Neural progenitor cell (in vitro differentiated cells): ENCODE measurements around the gene GAS2L3. TPM values are rescaled to one million over a fixed set of nuclear protein-coding genes. Genes with fewer than 3 reads are reported as not detected.

Source experiments
- DNase-seq: peaks from one replicate; pipeline ENCODE4 v3.0.0-alpha.2; 2016; ENCODE audit warnings: low spot score
- H2AFZ ChIP-seq: fragments of 200-600 bp; sonication (generic); replicated peaks from 2 replicates; pipeline ENCODE4 v1.6.1; 2016; ENCODE audit warnings: antibody characterized with exemption
- H3F3A ChIP-seq: fragments of 200-600 bp; sonication (generic); 2 replicates; pipeline ENCODE4 v1.6.1; 2016; ENCODE audit warnings: antibody characterized with exemption, low read depth
- H3K27ac ChIP-seq: fragments of 200-600 bp; sonication (generic); 2 replicates; pipeline ENCODE4 v1.5.1; 2016; ENCODE audit warnings: mild to moderate bottlenecking
- H3K27me3 ChIP-seq: fragments of 200-600 bp; sonication (generic); 2 replicates; pipeline ENCODE4 v1.6.1; 2016; ENCODE audit warnings: mild to moderate bottlenecking, moderate library complexity
- H3K36me3 ChIP-seq: fragments of 200-600 bp; sonication (generic); 2 replicates; pipeline ENCODE4 v1.5.1; 2016
- H3K4me1 ChIP-seq: fragments of 200-600 bp; sonication (generic); 2 replicates; pipeline ENCODE4 v1.6.1; 2016; ENCODE audit warnings: mixed run types
- H3K4me2 ChIP-seq: fragments of 200-600 bp; sonication (generic); 2 replicates; pipeline ENCODE4 v1.6.1; 2016
- H3K4me3 ChIP-seq: fragments of 200-600 bp; sonication (generic); 2 replicates; pipeline ENCODE4 v1.5.1; 2016
- H3K79me2 ChIP-seq: fragments of 200-600 bp; sonication (generic); 2 replicates; pipeline ENCODE4 v1.6.1; 2016; ENCODE audit warnings: low read depth
- H3K9ac ChIP-seq: fragments of 200-600 bp; sonication (generic); 2 replicates; pipeline ENCODE4 v1.6.1; 2016
- H3K9me3 ChIP-seq: fragments of 200-600 bp; sonication (generic); 2 replicates; pipeline ENCODE4 v1.5.1; 2016; ENCODE audit warnings: low read depth
- H4K20me1 ChIP-seq: fragments of 200-600 bp; sonication (generic); 2 replicates; pipeline ENCODE4 v1.6.1; 2016; ENCODE audit warnings: low read depth
- H3K27ac Mint-ChIP-seq: 3 replicates; pipeline ENCODE4 v1.8.0; 2021; ENCODE audit warnings: mixed read lengths
- H3K27me3 Mint-ChIP-seq: 2 replicates; pipeline ENCODE4 v1.8.0; 2022; ENCODE audit warnings: low read depth, mild to moderate bottlenecking, inconsistent platforms, moderate library complexity, mixed read lengths; ENCODE audit not compliant: insufficient read depth
- H3K36me3 Mint-ChIP-seq: 3 replicates; pipeline ENCODE4 v1.8.0; 2021; ENCODE audit warnings: mixed read lengths
- H3K4me1 Mint-ChIP-seq: 3 replicates; pipeline ENCODE4 v1.8.0; 2021; ENCODE audit warnings: mixed read lengths
- H3K4me3 Mint-ChIP-seq: 3 replicates; pipeline ENCODE4 v1.8.0; 2021; ENCODE audit warnings: mild to moderate bottlenecking, moderate library complexity, mixed read lengths
- H3K9me3 Mint-ChIP-seq: 3 replicates; pipeline ENCODE4 v1.8.0; 2020; ENCODE audit warnings: mixed read lengths
- EZH2 ChIP-seq: fragments of 200-600 bp; sonication (generic); IDR thresholded peaks from 2 replicates; pipeline ENCODE4 v1.6.1; 2017; ENCODE audit warnings: antibody characterized with exemption, mild to moderate bottlenecking, moderate library complexity
- EZH2phosphoT487 ChIP-seq: fragments of 200-600 bp; sonication (generic); IDR thresholded peaks from 2 replicates; pipeline ENCODE4 v1.6.1; 2017; ENCODE audit warnings: antibody characterized with exemption
- small RNA-seq: library from RNA; depleted of rRNA; stranded (forward); fragments of <200 nt; gene quantifications from one replicate; pipeline ENCODE3, GENCODE V24; 2015
- total RNA-seq: library from RNA; depleted of rRNA; stranded (reverse); fragments of >200 nt; gene quantifications from 2 replicates; pipeline ENCODE4 v1.2.3, GENCODE V29; 2015; ENCODE audit warnings: low replicate concordance
- TF ChIP-seq, protein P1 (sequence below): fragments of 200-600 bp; sonication (generic); IDR thresholded peaks from 2 replicates; pipeline ENCODE4 v1.5.1; 2017; ENCODE audit warnings: antibody characterized with exemption, mild to moderate bottlenecking

GAS2L3 gene
- total RNA-seq, 1 donor from 2014 or later, result 57.6 TPM

DNA sequence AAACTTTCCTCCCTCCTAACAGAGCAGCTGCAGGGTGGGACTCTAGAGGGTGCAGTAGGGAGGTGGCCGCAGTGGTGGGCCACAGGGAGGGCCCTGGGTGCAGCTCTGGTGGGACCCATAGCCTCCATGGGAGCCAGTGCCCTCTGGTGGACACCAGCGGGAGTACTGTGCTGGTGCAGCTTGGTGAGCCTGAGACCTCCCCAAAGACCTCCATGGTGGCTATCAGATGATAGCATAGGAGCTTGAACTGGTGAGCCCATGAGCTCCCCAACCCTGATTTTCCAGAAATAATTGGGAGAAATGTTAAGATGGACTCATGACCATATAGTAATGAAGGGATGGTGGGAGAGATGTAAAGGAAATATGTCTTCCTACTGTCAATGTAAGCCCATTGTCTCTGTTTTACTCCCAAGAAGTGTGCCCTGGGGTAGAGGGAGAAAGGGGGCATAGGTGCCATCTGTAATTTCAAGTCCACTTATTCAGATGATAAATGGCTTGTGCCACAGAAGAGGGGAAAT, 98.7 kb downstream of the GAS2L3 start:
- Histone ChIP-seq H3K4me3 (no peak overlapping the region), H3K36me3 (no peaks in the 10 kb centered on the region), H3K27me3 (no peaks in the 10 kb centered on the region), H2AFZ (no peak overlapping the region), H3K27ac (no peak overlapping the region), H3K9me3 (no peaks in the 10 kb centered on the region), H3K4me2 (no peak overlapping the region), H3K9ac (no peak overlapping the region), H4K20me1 (no peaks in the 10 kb centered on the region), H3K79me2 (no peaks in the 10 kb centered on the region), H3K4me1 (no peaks in the 10 kb centered on the region), H3F3A (no peaks in the 10 kb centered on the region)
- Mint-ChIP-seq H3K4me3 (no peak overlapping the region), H3K9me3 (no peaks in the 10 kb centered on the region), H3K27me3 (peaks cover 2% of the 10 kb centered on the region), H3K4me1 (peaks cover 10% of the 10 kb centered on the region), H3K36me3 (no peaks in the 10 kb centered on the region), H3K27ac (no peak overlapping the region)
- no peak for TF ChIP-seq EZH2
- TF ChIP-seq, protein P1, sequence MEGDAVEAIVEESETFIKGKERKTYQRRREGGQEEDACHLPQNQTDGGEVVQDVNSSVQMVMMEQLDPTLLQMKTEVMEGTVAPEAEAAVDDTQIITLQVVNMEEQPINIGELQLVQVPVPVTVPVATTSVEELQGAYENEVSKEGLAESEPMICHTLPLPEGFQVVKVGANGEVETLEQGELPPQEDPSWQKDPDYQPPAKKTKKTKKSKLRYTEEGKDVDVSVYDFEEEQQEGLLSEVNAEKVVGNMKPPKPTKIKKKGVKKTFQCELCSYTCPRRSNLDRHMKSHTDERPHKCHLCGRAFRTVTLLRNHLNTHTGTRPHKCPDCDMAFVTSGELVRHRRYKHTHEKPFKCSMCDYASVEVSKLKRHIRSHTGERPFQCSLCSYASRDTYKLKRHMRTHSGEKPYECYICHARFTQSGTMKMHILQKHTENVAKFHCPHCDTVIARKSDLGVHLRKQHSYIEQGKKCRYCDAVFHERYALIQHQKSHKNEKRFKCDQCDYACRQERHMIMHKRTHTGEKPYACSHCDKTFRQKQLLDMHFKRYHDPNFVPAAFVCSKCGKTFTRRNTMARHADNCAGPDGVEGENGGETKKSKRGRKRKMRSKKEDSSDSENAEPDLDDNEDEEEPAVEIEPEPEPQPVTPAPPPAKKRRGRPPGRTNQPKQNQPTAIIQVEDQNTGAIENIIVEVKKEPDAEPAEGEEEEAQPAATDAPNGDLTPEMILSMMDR, result peak; percentile 60
- DNase-seq, result peak; percentile 43

DNA sequence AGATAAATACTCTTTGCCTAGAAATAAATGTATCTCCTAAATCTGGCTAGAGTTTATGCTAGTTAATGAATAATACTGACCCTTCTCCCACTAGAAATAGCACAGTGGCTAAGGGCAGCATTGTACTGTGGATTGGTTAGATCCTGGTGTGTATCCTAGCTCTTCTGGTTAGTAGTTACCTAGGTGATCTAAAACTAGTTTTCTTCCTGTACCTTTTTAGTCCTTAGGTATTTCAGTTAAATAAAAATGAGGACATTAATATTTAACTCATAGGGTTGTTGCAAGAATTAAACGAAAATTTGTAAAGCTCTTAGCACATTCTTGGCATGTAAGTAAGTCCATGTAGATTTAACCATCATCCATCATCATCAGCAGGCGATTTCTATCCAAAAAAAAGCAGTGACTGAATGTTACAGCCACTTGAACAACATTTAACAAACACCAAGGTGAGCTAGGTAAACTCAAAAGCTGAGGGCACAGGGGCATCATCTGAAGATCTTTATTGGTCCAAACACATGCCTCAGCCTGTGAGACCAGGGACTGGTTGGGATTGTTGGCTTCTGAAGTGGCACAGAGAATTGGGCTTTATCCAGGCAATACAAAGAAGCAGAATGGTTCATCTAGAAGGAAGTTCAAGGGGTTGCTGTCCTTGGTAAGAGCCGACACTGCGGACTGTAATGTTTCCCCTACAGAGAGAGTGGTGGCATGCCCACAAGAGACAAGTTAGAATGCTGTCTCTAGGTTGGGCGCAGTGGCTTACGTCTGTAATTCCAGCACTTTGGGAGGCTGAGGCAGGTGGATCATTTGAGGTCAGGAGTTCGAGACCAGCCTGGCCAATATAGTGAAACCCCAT, 100.8 kb downstream of the GAS2L3 start:
- no peaks in the 10 kb centered on the region for H3K9me3 Mint-ChIP-seq
- Histone ChIP-seq H3K4me2 (no peak overlapping the region), H3K9ac (no peak overlapping the region), H3K4me1 (no peaks in the 10 kb centered on the region), H2AFZ (no peak overlapping the region), H3K27me3 (no peaks in the 10 kb centered on the region), H3K9me3 (no peaks in the 10 kb centered on the region), H3F3A (no peaks in the 10 kb centered on the region), H3K36me3 (no peaks in the 10 kb centered on the region), H4K20me1 (no peaks in the 10 kb centered on the region), H3K4me3 (no peak overlapping the region), H3K27ac (no peak overlapping the region), H3K79me2 (no peaks in the 10 kb centered on the region)
- H3K4me1 Mint-ChIP-seq, result peaks cover 10% of the 10 kb centered on the region
- H3K27ac Mint-ChIP-seq, result no peak overlapping the region
- TF ChIP-seq EZH2 (no peak), EZH2phosphoT487 (no peak)
- TF ChIP-seq, protein P1, result no peak
- peaks cover 7% of the 10 kb centered on the region for H3K27me3 Mint-ChIP-seq
- H3K4me3 Mint-ChIP-seq, result no peak overlapping the region
- no peaks in the 10 kb centered on the region for H3K36me3 Mint-ChIP-seq
- no peak for DNase-seq

Small RNA genes lying within 50 kb of the gene (small RNA-seq; reads per million reads assigned to genes)
- not detected for gene AC010200.2

Other genes starting within 250 kb of the GAS2L3 start
- not detected in 2 replicates for gene SLC17A8, start 216.6 kb upstream of the GAS2L3 start, total RNA-seq
- gene NR1H4, start 99.8 kb upstream of the GAS2L3 start, total RNA-seq, result not detected in 2 replicates
- 0.65 TPM in 1 of 2 replicates, not detected in the other for gene ANO4, start 221.1 kb downstream of the GAS2L3 start, total RNA-seq